AG08395 (cell line): ENCODE results near the gene USP47.

Experiments
- DNase-seq: peaks from one replicate; pipeline ENCODE4 v3.0.0; 2012; ENCODE audit warnings: mixed read lengths, low spot score

The USP47 gene

DNA sequence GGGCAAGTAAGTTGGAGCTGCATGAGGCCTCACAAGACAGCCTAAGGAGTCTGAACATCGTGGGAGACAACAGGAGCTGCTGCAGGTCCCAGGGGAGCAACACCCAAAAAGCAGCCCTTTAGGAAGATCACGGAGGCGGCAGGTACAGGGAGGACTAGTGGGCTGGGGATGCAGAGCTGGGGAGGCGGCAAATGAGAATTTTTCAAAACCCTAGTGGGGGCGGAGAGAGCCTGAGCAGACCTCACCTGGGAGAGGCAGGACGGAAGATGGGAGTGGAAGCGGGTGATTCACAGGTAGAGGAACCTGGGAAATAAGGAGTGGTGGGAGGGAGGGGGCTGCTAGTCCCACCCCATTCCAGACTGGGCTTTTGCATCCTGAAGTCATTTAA lies 124.6 kb downstream of the USP47 start:
- no peak for DNase-seq

DNA sequence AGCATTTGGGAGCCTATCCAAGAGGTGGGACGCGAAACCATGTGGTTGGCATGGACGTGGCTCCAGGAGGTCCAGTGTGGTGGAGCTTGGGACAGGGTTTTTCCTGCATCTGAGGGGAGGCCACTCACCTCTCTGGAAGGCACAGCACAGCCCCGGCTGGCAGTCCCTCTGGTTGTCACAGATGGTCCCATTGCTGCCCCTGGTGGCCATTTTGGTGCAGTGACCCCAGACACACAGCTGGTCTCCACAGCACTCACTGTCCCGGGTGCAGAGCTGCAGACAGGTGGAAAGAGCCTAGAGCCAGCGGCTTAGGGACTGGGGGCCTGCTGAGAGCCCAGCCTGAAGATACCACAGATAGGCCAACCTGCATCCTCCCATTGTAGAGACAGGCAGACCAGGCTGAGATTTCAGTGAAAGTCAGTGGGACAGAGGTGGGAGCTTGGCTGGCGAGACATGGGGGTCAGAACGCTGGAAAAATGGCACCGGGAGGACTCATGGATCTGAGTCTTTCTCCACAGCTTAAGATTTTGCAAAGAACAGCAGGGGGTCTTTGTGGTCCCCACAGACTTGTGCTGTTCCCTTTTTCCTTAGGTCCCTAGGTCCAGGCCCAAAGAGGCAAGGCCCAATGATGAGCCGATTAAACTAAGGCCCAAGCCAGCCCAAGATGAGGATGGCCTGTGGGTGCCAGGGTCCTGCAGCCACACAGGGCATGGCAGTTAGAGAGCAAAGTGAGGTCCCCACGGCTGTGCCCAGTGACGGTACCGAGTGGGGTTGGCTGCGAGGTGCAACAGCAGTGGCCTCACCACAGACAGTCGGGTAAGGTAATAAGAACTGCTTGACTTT lies 125.3 kb downstream of the USP47 start:
- peak; percentile 62 for DNase-seq

DNA sequence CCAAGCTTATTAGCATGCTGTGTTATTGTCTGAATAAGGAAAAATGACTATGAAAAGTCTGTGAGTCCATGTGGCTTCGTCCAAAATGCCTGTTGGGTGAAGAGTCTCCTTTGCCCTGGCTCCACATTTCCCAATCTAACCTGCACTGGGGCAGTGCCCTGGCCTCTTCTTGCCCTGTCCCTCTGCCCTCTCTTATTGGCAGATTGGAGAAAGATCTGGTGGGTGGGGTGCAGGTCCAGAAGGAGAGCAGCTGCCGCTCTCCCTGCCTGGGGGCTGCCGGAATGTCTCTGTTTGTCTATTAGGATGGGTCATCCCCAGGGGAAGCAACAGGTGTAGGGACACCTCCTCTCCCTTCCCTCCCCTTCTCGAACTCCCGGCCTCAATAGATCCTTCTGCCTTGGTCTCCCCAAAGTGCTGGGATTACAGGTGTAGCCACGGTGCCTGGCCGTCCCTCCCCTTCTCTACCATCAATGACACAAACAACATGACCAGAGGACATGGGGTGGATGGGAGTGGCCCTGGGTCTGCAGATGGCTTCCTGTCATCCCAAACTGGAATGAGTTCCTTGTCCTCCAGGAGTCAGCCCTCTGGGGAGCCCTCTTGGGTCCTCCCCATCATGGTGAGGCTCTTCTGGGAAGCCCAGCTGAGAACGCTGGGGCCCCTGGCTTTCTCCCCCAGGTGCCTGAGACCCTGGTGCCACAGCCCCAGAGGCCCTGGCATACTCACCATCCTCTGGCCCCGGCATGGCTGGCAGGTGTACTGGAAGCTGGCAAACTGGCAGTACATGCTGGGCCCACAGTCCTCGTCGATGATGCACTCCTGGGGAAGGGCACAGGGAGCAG lies 126.1 kb downstream of the USP47 start:
- DNase-seq: no peak

DNA sequence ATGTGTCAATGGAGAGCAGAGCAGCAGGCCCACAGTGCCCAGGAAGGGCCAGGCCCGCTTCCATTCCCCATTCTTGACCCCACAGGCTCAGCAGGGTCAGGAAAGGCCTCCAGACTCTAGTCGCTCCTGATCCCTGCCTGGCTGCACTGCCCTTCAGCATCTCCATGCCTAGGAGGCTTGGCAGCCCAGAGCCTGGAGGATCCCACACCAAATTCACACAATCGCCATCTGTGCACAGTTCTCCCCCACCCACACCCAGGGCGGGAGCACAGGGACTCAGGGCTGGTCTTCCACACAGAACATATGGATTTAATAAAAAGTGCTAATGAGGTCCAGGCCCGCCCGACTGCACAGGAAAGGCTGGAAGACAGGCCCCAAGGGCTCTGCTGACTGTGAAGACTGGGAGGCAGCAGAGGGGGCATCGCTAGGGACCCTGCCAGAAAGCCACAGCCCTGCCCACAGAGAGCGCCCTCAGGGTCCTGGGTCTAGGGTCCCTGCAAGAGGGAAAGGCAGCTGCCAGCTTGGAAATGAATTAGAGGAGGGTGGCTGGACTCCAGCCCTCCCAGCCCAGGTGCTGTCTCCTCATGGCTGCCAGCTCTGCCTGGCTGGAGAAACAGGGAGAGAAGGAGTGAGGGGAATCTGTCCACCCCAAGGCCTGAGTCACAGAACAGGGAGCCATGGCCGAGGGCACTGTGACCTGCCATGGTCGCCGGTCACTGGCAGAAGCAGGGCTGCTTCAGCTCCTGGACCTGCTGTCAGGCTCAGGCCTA lies 126.9 kb downstream of the USP47 start:
- peak; percentile 71 for DNase-seq

DNA sequence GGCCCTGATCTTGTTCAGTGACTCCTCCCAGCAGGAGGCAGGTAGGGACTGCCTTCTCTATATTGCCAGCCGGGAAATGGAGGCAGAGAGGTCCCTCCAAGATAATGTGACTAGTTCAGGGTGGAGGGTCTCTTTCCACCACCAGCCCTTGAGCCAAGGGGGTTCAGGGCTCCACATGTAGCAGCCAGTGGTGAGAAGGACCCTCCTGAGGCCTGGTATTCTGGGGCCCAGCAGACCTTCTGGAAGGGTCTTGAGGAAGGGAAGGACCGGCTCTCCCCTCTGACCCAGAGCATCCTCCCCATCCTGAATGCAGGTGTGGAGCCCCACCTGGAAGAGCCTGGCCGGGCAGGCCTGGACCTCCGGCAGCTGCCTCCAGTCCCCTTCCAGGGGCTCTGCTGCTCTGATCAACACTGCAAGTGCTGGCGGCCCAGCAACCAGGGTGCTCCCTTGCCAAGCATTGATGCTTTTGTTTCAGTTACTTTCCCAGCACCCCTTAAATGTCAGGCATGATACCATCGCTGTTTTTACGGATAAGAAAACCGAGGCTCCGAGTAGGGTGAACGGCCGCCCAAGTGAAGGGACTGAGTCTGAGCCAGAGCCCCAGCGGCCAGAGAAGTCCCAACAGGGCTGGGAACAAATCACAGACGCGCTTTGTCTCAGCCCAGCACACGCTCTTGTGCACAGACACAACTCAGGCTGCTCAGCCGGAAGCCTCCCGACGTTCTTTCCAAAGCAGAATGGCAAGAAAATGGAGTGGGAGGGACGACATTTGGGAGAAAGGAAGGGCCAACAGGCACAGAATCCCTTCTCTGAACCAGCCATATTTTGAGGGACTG lies 127.8 kb downstream of the USP47 start:
- DNase-seq: no peak

DNA sequence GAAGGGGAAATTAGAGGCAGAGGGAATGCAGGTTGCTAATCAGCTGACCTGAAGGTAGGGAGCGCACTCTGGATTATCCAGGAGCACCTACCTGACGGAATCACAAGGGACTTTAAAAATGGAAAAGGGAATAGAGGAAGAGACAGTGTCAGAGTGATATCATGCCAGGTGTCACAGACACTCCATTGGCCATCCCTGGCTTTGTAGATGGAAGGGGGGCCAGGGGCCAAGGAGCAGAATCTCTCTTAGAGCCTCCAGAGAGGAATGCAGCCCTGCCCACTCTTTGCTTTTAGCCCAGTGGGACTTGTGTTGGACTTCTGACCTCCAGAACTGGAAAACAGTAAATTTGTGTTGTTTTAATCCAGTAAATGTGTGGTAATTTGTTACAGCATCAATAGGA lies 128.8 kb downstream of the USP47 start:
- no peak for DNase-seq

DNA sequence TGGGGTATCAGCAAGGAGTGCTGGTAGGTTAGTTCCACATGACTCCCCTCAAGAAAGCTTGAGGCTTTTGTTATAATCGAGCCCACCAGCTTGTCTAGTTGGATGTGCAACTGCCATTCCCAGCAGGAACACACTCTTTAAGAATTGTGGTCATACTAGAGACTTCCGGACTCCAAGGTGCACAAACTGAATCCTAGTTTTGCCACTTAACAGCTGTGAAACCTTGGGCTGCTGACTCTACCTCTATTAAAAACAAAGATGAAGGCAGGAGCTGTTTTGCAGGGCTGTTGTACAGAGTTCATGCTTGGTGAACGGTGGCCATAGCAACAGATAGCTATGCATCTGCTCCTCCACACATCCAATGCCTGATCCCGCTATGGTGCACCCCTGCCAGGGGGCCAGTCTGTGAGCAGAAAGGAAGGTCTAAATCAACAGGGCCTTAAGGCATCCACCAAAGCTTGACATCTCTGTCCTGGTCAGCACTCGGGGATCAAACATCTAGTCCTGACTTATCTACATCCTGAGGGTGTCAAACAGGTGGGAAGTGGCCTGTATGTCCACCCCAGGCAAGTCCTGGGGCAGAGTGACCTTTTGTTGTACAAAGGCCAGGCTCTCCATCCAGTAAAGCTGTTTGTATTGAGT lies 130.3 kb downstream of the USP47 start:
- DNase-seq: no peak

DNA sequence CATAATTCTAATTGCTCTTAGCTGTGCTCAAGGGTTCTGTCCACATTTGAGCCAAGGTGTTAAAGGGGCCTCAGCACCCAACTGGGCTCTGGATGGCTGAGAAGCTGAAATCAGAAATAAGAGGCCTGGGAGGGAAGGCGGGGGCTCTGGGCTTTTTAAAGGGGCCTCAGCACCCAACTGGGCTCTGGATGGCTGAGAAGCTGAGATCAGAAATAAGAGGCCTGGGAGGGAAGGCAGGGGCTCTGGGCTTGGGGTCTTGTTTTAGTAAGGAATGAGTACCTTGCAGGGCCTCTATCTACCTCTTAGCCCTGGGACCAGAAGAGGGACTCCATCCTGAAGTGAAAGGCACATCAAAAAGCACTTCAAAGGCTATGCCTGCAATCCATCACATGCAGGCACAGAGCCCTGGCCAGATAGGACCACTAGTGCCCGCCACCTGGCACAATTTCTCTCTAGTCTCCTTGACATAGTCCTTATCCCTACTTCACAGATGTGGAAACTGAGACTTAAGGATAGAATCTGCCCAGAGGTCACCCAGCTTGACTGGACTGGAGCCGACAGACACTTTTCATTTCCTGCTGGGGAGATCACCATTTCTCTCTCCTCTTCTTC lies 131.1 kb downstream of the USP47 start:
- DNase-seq: no peak

DNA sequence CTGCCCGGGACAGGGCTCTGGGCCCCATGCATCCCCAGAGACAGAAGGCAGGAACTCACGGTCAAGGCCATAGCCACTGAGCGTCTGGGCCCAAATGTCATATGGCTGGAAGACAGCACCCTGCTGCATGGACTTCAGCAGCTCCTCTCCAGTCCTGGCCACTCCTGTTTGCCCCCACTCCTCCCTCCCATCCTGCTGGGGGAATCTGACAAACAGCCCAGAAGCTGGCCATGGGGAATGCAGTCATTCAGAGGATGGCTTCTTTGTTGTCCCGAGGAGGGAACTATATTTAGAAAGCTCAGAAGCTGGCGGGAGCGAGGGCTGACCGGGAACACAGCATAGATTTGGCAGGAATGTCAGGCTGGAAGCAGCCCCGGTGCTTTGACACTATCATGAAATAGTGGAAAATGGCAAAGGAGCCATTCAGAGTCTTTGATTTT lies 131.6 kb downstream of the USP47 start:
- peak; percentile 91 for DNase-seq

DNA sequence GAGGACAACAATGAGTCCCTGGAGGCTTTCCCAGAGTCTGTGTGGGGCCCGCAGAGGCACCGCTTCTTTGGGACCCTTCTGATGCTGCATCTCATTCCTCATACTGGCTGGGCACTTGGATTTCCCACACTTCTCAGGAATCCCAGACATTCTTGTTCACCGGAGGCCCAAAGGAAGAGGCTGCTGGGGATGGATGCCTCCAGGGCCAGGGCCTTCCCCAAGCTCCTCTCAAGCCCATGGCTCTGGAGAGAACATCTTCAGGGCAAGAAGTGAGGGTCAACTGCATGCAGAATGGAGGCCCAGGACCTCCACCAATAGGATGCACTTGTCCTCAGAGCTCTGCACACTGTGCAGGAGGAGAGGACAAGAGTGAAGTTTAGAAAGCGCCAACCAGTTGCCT lies 132.1 kb downstream of the USP47 start:
- DNase-seq: no peak

DNA sequence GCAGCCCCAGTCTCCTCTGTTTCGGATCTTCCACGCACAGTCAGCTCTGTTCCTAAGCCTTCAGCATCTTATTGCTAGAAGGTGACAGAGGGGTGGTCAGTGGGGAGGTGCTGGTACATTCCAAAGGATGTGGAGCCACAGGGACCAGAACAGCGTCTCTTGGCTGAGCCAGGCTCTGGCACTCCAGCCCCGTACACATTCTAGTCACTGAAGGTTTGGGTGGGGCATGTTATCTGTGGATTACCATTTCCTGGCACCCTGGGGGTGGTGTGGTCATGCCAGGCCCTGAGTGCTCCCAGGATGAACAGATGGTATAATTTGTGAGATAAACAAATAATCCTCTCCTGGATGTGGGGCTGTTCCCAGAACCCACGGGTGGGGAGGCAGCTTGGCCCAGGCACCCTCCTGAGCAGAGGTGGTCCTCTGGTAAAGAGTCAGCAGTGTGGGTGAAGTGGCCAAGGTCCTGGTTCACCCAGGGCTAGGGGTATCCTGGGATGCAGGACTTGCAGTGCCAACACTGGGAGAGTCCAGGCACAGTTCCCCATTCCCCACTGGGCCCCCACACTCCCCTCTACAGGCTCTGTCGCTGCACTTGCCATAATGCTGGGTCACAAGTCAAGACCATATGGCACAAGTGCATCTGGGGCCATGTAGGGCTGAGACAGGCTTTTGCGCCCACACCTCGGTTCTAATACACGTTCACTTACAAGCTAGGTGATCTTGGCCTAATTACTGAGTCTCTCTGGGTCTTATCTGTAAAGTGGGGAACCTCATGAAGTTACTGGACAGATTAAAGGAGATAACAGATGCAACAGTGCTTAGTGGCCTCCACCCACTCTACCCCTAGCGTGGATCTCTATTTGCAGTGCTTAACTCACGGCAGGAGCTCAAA lies 133.7 kb downstream of the USP47 start:
- DNase-seq: no peak

DNA sequence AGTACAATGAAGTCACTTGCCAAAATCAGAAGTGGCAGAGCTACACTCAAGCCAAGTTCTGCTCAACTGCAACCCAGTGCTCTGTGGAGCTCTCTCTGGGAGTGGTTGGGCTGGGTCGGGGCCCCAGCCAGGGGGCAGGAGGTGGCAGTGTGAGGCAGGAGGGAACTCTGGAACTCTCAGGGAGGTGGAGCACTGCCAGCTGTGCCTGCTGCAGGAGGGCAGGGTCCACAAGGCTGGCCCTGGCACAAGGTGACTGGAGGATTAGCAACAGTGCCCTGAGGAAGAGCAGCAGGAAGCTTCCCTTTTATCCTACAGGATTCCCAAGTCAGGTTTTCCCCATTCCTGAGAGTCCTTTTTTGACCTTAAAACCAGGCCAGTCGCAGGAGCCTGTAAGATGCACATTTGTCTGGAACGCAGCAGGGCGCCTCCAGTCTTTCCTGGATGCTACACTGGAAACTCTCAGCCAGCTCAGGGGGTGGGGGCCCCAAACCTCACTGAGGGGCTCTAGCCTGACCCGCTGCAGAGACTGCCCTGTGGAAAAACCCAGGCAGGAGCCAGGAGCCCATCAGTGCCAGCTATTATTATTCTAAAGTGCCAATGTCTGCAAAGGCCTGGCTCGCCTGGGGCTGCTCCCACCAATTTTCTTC lies 134.8 kb downstream of the USP47 start:
- no peak for DNase-seq

DNA sequence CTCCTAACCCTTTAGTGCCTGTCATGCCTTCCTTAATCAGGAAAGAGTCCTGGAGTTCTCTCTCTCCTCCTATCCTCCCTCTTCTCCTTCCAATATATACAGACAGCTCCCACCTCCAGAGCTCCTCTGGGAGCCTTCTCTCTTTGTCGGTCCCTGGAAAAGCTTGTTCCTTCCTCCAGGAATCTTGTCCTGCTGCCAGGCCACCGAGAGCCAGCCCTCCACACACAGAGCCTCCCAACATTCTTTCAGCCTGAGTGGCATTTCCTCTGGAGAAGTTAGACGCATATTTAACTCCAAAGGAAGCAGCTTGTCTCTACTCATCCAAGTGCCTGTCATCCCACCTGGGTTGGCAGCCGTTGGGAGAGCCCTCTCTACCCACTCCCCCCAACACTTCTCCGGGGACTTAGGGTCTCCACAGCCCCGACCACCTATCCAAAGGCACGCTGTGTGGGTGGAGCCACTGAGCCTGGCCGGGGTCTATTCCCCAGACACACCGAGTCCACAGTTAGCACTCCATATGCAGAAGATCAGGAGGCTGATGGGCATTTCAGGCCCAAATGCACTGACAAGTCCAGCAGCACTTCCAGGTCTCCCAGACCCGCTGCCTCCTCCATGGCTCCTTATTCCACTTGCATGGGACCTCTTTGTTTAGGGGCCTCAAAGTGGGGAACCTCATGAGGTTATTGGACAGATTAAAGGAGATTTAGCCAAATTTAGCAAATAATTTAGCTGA lies 135.6 kb downstream of the USP47 start:
- DNase-seq: peak; percentile 87

DNA sequence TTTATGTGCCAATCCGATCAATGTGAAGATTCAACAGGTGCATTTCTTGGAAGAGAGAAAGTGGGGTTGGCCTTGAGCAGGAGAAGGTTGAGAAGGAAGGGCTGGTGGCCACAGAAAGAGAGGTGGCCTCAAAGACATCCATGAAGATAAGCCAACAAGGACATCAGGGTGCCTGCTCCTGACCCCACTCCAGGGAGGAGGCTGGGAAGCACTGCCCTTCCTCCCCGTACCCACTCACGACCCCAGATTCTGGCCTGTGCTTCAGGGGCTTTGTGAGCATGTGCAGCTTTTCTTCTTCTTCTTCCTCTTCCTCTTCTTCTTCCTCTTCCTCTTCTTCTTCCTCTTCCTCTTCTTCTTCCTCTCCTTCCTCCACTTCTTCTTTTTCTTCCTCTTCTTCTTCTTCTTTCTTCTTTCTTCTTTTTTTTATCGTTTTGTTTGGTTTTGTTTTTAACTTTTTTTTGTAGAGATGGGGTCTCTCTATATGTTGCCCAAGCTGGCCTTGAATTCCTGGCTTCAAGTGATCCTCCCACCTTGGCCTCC lies 136.4 kb downstream of the USP47 start:
- DNase-seq: no peak

DNA sequence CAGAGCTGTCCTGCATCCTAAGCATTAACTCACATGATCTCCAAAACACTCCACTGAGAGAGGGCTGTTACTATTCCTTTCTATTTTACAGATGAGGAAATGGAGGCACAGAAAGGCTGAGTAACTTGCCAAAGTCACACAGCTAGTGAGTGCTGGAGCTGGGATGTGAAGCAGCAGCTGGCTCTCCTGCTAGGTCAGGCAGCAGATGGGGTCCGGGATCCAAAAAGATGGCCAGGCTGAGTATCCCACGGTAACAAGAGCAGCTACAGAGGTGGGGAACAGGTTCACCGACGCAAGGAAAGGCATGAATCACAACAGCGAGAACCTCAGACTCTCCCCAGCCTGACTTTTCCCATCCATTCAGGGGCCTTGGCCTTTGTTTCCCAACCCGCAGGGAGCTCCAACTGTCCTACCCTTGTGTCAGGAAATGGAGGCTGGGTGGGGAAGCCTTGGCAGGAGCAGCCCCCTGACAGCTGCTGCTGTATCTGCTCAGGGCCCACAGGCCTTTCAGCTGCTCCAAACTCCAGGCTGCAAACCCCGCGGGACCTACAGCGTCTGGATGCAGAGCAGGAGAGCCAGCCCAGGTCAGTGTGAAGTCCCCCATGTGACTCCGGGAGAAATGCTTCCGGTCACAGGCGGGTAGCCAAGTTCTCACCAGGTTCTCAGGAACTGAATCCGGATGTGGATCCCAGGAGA lies 137.2 kb downstream of the USP47 start:
- DNase-seq: no peak

DNA sequence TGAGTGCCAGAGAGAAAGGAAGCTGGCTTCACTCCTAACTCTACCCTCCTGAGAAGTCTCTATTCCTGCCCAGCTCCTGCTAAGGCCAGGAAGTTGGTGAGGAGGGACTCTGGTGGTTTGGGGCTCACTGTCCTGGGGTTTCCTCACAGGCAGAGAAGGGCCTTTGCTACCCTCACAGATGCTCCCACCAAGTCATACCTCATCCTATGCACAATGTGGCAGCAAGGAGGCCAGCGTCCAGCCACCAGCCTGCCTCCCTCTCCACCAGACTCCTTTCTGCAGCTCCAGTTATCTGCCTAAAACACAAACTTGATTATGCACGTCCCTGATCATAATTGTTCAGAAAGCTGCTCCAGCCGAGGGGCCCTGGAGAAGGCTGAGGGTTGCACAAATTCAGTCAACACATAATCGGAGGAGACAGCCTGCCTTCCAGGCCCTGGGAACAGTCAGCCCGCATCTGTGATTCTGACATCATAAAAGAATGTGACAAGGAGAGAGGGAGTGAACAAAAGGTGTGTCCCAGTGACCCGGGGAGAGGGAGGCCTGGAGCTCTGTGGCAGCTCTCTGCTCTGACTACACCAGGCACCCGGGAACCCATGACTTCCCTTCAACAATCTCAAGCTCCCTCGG lies 137.8 kb downstream of the USP47 start:
- peak; percentile 60 for DNase-seq

DNA sequence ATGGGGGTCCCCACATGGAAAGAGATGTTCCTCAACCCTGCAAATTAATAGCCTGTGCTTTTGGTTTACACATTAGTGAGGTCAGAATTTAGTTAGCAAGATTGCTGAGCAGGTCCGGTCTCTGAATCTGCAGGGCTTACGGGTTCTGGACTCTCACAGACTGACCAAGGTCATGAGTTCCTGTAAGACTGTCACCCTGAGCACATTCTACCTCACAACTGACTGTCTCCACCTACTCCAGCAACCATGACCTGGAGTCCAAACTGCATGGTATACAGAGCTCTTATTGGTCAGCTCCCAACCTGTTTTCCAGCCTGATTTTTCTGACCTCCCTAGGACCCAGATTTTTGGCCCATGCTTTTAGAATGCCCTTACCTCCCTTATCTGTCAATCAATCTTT lies 138.4 kb downstream of the USP47 start:
- DNase-seq: no peak
